ENCODE data around the gene ANP32E.
"Not testable (repeated sequence)": the region's sequence is repeated elsewhere in the genome, so short reads cannot be mapped to it uniquely, and the experiment has no call there.

ANP32E gene

DNA sequence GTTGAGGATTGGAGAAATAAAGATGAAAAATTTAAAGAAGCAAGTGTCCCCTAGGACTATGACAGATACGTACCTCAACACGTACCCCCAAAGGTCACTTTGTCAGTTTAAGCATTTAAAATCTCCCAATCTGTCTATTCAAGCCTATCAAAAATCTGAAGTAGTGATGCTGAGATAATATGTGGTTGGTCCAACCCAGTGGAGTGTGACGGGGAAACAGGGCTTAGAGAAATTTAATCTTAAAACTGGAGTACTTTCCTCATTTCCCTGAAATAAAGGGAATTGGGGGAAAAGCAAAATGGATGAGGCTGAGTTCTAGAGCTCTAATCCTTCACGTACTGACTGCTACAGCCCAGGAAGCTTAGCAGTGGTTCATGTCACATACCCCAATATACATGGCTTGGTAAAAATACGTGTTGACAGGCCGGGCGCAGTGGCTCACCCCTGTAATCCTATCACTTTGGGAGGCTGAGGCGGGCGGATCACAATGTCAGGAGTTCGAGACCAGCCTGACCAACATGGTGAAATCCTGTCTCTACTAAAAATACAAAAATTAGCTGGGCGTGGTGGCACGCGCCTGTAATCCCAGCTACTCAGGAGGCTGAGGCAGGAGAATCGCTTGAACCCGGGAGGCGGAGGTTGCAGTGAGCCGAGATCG lies 21.7 kb downstream of the ANP32E start:
- not testable (repeated sequence) for DNase-seq (ENCODE audit: low read depth in 2 of 2)

DNA sequence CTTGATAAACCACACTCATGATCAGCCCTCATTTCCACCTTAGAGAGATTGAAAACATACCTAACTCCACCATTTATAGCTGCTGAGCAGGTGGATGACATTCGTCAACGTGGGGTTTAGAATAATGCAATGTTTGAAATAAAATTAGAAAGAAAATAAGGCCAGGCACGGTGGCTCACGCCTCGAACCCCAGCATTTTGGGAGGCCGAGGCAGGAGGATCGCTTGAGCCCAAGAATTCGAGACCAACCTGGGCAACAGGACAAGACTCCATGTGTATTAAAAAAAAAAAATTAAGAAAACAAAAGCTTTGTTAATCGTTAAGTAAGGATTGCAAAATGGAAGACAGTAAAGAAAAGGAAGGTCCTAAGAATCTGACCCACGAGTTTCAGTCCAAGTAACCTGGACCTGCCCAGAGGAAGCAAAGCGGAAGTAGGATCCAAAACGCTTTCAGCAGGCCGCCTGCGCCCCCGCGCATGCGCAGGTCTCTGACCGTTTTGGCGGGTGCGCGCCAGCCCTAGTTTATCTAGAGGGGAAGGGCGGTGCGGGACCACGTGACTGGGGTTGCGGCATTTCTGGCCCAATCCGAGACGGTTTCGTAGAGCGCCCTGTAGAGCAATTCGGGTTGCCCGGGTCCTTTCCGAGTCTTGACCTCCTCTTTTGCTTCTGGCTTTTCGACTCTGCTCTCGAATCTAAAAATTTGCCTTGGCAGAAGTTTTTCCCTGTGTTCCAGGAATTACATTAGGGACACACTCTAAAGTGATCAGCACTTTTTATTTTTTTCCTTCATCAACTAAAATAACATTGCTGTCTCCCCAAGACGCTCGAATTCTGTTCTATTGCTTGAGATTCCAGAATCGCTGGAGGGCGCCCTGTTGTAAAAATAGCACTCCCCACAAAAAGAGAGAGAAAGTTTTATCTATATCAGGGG lies 22.5 kb downstream of the ANP32E start:
- DNase-seq (ENCODE audit: low read depth in 2 of 2) = peak; percentile 88 to 92

DNA sequence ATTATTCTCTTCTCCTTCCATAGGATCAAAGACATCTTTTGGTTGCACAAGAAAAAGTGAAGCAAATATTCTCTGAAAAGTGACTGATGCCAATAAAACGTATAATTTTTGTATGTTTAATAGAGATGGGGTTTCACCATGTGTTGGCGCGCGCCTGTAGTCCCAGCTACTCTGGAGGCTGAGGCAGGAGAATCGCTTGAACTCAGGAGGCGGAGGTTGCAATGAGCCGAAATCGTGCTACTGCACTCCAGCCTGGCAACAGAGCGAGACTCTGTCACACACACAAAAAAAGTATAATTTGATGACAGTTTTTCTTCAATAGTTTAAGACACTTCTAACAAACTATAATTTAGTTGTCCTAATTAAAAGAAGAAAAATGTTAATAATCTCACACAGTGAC lies 23.8 kb downstream of the ANP32E start:
- DNase-seq (ENCODE audit: low read depth in 2 of 2) = no peak

DNA sequence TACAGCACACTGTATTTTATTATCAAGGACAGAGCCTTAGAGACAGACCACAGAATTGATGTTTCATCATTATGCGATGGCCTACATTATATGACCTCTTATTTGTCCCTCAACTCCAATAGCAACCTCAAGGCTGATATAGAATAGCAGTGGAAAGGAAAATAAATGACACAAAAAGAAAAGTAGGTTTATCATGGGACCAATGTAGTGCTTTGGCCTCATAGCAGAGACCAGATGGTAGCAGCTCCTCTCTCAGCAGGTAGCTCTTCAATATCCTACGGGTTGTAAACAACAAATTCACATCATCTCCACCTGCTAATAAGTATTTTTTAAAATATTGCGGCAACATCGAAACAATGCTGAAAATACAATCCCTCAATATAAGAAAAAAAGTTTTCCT lies 25.2 kb downstream of the ANP32E start:
- no peak for DNase-seq (ENCODE audit: low read depth in 2 of 2)

DNA sequence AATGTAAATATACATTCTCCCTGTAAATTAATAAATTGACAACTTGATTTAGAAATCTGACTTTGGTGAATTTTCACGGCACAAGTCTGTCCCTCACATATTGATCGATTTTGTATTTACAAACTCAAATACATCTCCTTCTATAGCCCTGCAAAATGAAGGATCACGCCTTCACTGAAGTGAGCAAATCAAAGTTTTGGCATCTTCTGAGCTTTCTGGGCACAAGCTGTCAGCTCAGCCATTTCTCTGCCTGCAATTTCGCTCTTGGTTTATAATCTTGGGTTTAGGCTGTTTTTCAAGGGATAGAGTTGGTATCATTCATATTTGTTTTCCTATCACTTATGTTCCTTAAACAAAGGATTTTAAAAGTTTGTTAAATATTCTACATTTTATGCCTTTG lies 25.8 kb downstream of the ANP32E start:
- DNase-seq (ENCODE audit: low read depth in 2 of 2) = no peak

DNA sequence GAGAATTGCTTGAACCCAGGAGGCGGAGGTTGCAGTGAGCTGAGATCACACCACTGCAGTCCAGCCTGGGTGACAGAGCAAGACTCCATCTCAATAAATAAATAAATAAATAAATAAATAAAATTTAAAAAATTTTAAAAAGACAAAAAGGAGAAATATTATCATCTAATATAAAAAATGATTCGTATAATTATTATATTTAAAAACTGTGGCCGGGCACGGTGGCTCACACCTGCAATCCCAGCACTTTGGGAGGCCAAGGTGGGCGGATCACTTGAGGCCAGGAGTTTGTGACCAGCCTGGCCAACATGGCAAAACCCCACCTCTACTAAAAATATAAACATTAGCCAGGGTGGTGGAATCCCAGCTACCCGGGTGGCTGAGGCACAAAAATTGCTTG lies 27.5 kb downstream of the ANP32E start:
- not testable (repeated sequence) for DNase-seq (ENCODE audit: low read depth in 2 of 2)

DNA sequence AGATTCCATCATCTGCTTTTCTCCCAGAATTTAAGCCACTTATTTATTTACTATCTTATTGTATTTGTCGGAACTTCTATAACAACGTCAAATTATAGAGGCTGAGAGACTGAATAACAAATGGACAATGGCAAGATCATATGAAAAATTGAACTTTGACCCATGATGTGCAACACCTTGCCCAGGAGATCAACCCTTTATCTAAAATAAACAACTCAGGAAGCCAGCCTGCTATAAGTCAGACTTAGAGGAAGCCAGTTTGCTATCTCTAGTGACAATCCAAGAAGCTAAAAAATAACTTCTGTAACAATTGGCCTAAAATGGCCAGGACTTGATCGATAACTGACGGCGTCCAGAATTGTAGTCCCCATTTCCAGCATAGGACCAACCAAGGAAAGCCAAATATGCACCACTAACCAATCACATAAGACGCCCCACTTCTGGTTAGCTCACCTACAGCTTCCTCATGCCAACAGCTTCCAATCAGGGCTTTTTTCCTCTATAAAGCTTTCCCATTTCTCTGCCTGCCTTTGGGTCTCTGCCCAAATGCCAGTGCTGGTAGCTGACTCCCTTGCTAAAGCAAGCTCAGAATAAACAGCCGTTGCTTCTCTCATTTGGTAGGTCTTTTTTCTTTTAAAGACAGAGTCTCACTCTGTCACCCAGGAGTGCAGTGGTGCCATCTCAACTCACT lies 28.5 kb downstream of the ANP32E start:
- DNase-seq (ENCODE audit: low read depth in 2 of 2) = no peak

DNA sequence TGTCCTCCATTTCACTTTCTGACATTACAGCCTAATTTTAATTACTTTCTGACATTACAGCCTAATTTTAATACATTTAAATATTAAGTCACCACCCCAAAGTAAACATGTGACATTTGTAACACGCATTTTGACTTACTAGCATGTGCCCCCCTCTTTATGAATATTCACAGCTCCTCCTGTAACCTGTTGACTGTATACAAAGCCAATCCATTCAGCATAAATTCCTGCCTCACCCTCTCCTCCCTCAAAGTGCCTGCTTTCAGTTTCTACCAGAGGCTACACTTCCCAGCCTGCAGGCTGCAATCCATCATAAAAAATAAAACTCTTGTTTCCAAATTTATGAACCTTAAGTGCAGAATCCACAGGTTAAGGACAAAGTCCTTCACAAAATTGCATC lies 39.5 kb downstream of the ANP32E start:
- no peak for DNase-seq (ENCODE audit: low read depth in 2 of 2)

DNA sequence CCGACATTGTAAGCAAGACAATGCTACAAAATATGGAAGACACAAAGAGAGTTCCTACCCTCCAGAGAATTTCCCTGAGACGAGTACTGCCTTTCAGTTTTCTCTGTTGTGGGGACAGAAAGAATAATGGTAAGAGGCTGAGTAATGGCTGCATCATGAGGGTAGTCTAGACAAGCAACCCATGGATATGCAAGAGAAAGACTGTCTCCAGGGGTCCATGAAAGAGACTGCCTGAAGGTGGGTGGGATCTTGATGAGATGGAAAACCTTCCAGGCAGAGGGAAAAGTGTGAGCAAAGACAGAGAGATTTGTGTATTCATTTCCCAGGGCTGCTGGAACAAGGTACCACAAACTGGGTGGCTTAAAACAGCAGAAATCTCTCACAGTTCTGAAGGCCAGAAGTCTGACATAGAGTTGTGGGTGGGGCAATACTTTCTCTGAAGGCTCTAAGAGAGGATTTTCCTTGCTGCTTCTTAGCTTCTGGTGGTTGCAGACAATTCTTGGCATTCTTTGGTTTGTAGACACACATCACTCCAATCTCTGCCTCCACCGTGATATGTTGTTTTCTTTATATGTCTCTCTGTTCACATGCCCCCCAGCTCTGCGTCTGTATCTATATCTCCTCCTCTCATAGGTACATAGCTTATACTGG lies 41.4 kb downstream of the ANP32E start:
- DNase-seq (ENCODE audit: low read depth in 2 of 2) = no peak

DNA sequence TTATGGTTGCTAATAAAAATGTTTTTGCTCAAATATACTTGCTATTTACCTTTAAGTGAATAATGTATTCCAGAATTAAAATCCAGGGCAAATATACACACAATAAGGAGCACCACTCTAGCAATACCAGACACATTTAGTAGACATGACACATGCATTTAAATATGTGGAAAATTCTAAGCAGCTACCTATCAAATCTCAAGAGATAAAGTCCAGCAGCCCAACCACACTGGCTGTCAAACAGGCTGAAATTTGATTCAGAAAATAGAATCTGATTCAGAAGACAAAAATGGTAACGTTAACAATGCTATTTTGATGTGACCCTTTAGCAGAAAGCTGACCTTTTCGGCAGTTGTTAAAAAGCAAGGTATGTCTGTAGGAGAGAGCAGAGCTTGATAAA lies 43.9 kb downstream of the ANP32E start:
- no peak for DNase-seq (ENCODE audit: low read depth in 2 of 2)

DNA sequence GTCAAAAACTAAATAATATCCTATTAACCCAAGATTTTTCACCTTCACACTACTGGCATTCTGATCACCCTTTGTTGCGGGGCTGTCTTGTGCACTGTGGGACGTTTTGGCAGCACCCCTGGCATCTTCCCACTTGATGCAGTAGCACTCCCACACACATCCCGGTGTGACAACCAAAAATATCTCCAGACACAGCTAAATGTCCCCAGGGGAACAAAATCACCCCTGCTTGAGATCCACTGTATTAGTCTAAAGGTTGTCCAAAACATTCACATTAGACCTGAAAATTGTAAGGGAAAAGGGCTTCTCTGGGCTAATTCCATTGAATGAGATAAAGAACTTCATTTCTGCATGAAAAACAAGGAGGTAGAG lies 48.4 kb downstream of the ANP32E start:
- DNase-seq (ENCODE audit: low read depth in 2 of 2) = no peak

DNA sequence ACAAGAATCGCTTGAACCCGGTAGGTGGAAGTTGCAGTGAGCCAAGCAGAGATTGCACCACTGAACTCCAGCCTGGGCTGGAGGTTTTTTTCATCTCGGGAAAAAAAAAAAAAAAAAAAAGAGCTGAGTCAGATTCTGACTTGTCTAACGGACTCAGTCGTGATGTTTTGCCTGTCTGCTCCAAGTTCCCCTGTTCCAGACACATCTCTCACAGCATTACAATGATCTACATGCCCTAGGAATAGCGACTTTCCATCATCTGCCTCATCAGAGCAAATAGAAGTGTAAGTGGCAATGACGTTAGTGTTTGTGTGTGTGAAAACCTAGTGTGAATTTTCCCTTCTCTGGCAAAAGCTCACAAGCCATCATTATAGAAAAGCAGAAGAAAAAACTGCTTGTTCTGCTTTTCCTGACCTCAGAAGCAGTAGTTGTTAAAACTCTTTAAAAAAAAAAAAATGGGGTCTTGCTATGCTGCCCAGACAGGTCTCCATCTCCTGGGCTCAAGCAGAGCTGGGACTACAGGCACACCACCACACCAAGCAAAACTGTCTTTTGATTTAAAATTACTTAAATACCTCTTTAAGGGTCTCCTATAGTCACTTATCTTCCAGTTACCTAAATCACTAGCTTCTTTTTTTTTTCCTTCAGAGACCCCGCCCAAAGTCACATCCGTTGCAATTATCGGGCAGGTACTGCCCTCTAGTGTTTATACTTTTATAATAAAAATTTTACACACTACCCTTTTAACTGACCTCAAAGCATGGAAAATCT lies 48.9 kb downstream of the ANP32E start:
- no peak for DNase-seq (ENCODE audit: low read depth in 2 of 2)

DNA sequence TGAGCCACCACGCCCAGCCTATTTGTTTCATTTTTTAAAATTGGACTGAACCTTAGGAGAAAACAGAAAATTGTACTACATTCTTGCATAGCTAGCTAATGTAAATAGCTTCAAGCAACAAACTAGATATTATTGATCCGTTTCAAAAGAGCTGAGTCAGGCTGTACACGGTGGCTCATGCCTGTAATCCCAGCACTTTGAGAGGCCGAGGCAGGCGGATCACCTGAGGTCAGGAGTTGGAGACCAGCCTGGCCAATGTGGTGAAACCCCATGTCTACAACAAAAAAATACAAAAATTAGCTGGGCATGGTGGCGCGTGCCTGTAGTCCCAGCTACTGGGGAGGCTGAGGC lies 49.5 kb downstream of the ANP32E start:
- not testable (repeated sequence) for DNase-seq (ENCODE audit: low read depth in 2 of 2)

DNA sequence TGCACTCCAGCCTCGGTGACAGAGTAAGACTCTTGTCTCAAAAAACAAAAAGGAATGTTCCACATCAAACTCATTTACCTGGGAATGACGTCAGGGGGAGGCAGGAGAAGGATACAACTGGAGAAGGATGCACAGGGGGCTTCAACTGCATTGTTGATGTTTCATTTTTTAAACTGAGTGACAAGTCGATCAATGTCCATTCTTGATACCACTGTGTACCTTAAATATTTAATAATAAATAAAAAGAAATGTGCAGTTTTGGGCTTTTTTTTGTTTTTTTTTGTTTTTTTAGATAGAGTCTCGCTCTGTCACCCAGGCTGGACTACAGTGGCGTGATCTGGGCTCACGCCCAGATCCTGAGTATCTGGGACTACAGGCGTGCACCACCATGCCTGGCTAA lies 50.4 kb downstream of the ANP32E start:
- no peak for DNase-seq (ENCODE audit: low read depth in 2 of 2)

DNA sequence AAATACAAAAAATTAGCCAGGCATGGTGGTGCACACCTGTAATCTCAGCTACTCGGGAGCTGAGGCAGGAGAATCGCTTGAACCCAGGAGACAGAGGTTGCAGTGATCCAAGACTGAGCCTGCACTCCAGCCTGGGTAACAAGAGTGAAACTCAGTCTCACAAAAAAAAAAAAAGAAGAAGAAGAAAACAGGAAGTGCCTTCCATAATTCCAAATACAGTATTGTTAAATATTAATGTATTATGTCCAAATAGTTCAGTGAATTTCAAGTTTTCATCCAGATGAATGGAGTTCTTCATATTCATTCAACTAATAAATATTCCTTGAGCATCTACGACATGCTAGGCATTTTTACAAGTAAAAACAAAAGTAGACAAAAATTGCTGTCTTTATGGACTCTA lies 52.9 kb downstream of the ANP32E start:
- no peak for DNase-seq (ENCODE audit: low read depth in 2 of 2)

DNA sequence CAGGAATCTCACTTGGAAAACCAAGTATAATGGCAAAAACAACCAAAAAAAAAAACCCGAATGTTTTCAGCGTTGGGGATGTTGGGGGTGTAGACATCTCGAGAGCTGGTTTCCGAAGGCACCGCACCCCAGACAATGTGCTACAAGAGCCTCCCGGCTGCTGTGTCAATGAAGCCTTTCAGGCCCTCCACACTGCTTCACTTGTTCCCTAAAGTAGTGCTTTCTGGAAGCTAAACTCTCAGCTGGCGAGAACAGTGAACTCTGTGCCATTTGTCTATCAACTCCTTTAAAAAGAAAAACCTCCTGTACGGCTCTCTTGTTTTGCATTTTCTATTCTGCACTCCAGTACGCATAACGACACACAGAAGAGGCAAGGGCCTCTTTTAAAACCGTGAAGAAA lies 53.7 kb downstream of the ANP32E start:
- no peak for DNase-seq (ENCODE audit: low read depth in 2 of 2)

DNA sequence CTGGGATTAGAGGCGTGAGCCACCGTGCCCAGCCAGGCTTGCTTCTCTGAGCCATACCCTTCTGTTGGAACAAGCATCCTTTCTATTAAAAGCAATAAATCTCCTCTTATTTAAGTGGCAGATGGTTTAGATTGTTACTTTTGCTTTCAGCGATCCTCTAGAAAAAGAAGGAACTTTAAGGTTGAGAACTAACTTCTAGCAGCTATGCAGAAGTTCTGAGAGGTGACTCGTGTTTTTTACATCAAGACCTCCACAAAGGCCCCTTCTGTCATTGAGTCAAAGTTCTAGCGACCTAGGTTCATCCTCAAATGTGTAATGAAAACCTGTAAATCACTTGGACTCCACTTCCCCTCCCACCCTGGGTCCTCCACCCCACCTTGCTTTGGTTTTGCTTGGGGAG lies 55.4 kb downstream of the ANP32E start:
- no peak for DNase-seq (ENCODE audit: low read depth in 2 of 2)

DNA sequence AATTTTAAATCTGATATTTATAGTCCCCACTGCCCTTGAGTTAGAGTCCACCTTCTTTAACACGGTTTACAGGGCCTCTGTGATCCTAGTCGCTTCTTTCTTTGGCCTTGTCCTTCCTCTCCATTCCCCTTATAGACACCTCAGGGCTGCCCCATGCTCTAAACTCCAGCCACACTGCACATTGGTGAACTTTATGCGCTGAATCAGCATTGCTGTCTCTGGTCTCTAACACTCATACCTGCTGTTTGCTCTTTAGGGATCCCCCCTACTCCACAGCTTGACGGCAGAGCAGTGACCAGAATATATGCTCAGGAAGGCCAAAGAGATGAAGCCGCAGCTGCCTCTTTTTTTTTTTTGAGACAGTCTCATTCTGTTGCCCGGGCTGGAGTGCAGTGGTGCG lies 56.0 kb downstream of the ANP32E start:
- DNase-seq (ENCODE audit: low read depth in 2 of 2) = no peak

DNA sequence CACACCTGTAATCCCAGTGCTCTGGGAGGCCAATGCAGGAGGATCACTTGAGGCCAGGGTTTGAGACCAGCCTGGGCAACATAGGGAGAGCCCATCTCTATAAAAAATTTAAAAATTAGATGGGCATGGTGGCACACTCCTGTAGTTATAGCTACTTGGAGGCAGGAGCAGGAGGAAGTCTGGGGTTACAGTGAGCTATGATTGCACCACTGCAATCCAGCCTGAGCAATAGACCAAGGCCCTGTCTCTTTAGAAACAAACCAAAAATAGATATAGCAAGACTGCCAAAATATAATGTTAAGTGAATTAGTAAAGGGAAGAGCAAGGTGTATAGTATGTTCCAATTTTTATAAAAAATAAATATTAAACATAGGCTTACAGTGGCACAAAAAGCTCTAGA lies 57.4 kb downstream of the ANP32E start:
- DNase-seq (ENCODE audit: low read depth in 2 of 2) = no peak

DNA sequence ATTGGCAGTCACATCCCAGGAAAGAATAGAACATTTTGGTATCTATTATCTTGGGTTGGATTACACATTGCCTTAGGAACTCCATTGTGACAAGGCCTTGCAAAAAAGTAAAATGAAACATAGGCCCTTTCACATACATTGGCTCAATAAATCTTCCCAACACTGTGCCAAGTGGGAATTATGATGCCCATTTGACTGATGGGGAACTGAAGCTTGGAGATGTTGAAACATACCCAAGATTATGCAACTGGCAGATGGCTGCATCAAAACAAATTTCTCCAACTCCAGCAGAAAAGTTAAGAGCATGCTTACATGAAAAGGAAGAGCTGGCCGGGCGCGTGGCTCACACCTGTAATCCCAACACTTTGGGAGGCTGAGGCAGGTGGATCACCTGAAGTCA lies 59.3 kb downstream of the ANP32E start:
- DNase-seq (ENCODE audit: low read depth in 2 of 2) = no peak

DNA sequence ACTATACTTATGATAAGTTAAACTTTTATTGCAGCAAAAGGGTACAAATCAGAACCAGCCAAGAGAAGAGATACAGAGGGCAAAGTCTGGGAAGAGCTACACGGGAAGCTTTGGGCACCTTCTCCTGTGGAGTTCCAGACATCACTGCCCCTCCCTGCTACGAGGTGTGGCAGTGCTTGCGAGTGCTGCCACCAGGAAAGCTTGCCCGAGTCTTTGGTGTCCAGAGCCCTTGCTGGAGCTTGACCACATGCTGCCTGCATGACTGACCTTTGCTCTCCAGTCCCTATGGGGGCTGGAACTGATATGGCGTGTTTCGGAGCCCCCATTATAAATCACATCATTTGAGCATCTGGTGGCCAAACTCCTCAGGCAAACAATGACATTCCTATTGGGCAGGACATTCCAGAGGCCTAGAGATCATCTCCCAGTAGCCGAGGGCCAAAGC lies 62.7 kb downstream of the ANP32E start:
- no peak for DNase-seq (ENCODE audit: low read depth in 2 of 2)

DNA sequence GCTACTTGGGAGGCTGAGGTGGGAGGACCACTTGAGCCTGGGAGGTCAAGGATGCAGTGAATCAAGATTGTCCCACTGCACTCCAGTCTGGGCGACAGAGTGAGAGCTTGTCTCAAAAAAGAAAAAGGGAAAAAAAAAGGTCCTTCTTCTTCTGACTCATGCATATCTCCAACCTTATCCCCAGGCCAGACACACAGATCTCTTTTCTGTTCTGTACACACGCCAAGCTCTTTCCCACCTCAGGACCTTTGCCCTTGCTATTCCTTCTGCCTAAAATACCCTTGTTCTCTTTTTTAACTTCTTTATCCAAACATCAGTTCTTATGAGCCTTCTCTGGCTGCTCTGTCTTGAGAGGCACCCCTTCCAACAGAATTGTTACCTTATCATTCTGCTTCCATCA lies 64.1 kb downstream of the ANP32E start:
- no peak for DNase-seq (ENCODE audit: low read depth in 2 of 2)

Measured in stimulated activated CD4-positive, alpha-beta T cell treated with anti-CD3 and anti-CD28 coated beads, Interleukin-4, amount 100 ng/mL, for 48 hours (primary cell).